HepG2 (cell line): ENCODE results near the gene MPO. TPM values are rescaled to one million over a fixed set of nuclear protein-coding genes. Genes with fewer than 3 reads are reported as not detected.

Source experiments
- ATAC-seq: fragments of 200-7000 bp; cut with Tn5 transposase; 3 replicates; pipeline ENCODE4 v1.9.1; 2020; ENCODE audit warnings: mild to moderate bottlenecking, moderate library complexity
- BruUV-seq: library from RNA; stranded (reverse); fragments of 400-500 nt; replicated peaks from 2 replicates; lab custom pipeline; 2021; lab: Mats Ljungman, UMichigan
- CTCF ChIA-PET: fragments of 300-600 bp; formaldehyde crosslinking; extraction: SDS; loops from one replicate; lab custom pipeline; 2021; ENCODE audit warnings: low total read pairs, inconsistent platforms, low intra/inter-chr PET ratio; lab: Yijun Ruan, JAX
- POLR2A ChIA-PET: fragments of 350-600 bp; sonication (Branson Sonifier 250); formaldehyde crosslinking; loops from one replicate; lab custom pipeline; 2020; ENCODE audit warnings: antibody characterized with exemption, inconsistent platforms; lab: Yijun Ruan, JAX
- DNase-seq: peaks from one replicate; pipeline ENCODE4 v3.0.0-alpha.2; 2015; ENCODE audit warnings: low spot score
- FAIRE-seq: peaks from 3 replicates; lab custom pipeline; 2011; peaks lifted over from hg19 to GRCh38; lab: Jason Lieb, UNC
- H2AFZ ChIP-seq: one replicate; pipeline ENCODE4 v1.6.1; 2011; ENCODE audit warnings: low read length, inconsistent platforms
- H3K27ac ChIP-seq: fragments of 300-600 bp; 3 replicates; pipeline ENCODE4 v1.8.0; 2011; ENCODE audit warnings: mixed run types, mild to moderate bottlenecking, mixed read lengths, low read length, inconsistent platforms; ENCODE audit not compliant: insufficient read depth; ENCODE audit errors: extremely low read length
- H3K27me3 ChIP-seq, 2 experiments: fragments of 200-600 bp in 1 of 2; 2 replicates in 1 of 2; 3 replicates in 1 of 2; pipeline versions ENCODE4 v1.6.0 to v1.8.0; 2011; ENCODE audit warnings: low read length in 2 of 2, mild to moderate bottlenecking in 2 of 2, moderate library complexity in 2 of 2, inconsistent platforms in 1 of 2; ENCODE audit not compliant: insufficient read depth in 2 of 2, control insufficient read depth in 1 of 2
- H3K36me3 ChIP-seq, 2 experiments: fragments of 200-600 bp in 1 of 2; replicated peaks in 1 of 2; 2 replicates in 1 of 2; 3 replicates in 1 of 2; pipeline versions ENCODE4 v1.5.1 to v1.8.0; 2011; ENCODE audit warnings: low read length in 2 of 2, inconsistent platforms in 1 of 2; ENCODE audit not compliant: insufficient read depth in 2 of 2, control insufficient read depth in 1 of 2
- H3K4me1 ChIP-seq: 2 replicates; pipeline ENCODE4 v1.5.1; 2012; ENCODE audit warnings: low read length, inconsistent platforms; ENCODE audit not compliant: insufficient read depth
- H3K4me2 ChIP-seq: 2 replicates; pipeline ENCODE4 v1.6.0; 2011; ENCODE audit warnings: low read depth, low read length, inconsistent platforms
- H3K4me3 ChIP-seq, 3 experiments: fragments of 200-600 bp in 1 of 3; sonication (generic), shearing (Covaris generic) in 1 of 3; replicated peaks in 1 of 3; 2 replicates each; pipeline ENCODE4 v1.5.1; 2011 to 2016; ENCODE audit warnings: low read length in 3 of 3, inconsistent platforms in 2 of 3, low read depth in 2 of 3, mild to moderate bottlenecking in 2 of 3, control low read depth in 1 of 3, mixed read lengths in 1 of 3; ENCODE audit not compliant: insufficient read depth in 1 of 3
- H3K79me2 ChIP-seq: one replicate; pipeline ENCODE4 v1.6.1; 2011; ENCODE audit warnings: low read length, inconsistent platforms; ENCODE audit not compliant: insufficient read depth
- H3K9ac ChIP-seq: 2 replicates; pipeline ENCODE4 v1.6.0; 2011; ENCODE audit warnings: mild to moderate bottlenecking, low read depth, low read length, inconsistent platforms; ENCODE audit not compliant: insufficient read depth
- H3K9me3 ChIP-seq: 2 replicates; pipeline ENCODE4 v1.5.1; 2012; ENCODE audit warnings: mild to moderate bottlenecking, low read length
- H4K20me1 ChIP-seq: 2 replicates; pipeline ENCODE4 v1.6.0; 2011; ENCODE audit warnings: inconsistent platforms, mild to moderate bottlenecking, low read length, moderate library complexity; ENCODE audit not compliant: insufficient read depth
- FOXJ3 ChIP-seq: sonication (generic); formaldehyde crosslinking; IDR thresholded peaks from 2 replicates; pipeline ENCODE4 v1.4.0; 2020; ENCODE audit warnings: missing genetic modification reagents, mild to moderate bottlenecking, borderline replicate concordance
- NCOA1 ChIP-seq: sonication (generic); formaldehyde crosslinking; IDR thresholded peaks from 2 replicates; pipeline ENCODE4 v1.9.0; 2021; ENCODE audit warnings: missing genetic modification reagents
- ONECUT2 ChIP-seq: sonication (generic); formaldehyde crosslinking; IDR thresholded peaks from 2 replicates; pipeline ENCODE4 v1.4.0; 2020; ENCODE audit warnings: missing genetic modification reagents
- REST ChIP-seq, 2 experiments: IDR thresholded peaks; 2 replicates each; pipeline ENCODE4 v1.6.1; 2011 to 2012; ENCODE audit warnings: low read length in 2 of 2, borderline replicate concordance in 1 of 2, low read depth in 1 of 2, mild to moderate bottlenecking in 1 of 2, moderate library complexity in 1 of 2
- ZBTB26 ChIP-seq: IDR thresholded peaks from 2 replicates; pipeline ENCODE4 v1.6.1; 2016; ENCODE audit warnings: missing compliant biosample characterization, missing genetic modification reagents, borderline replicate concordance
- ZNF235 ChIP-seq: sonication (generic); formaldehyde crosslinking; IDR thresholded peaks from 2 replicates; pipeline ENCODE4 v1.8.1; 2023; ENCODE audit warnings: mild to moderate bottlenecking, missing genetic modification reagents, borderline replicate concordance
- ZNF770 ChIP-seq: sonication (generic); formaldehyde crosslinking; IDR thresholded peaks from 2 replicates; pipeline ENCODE4 v1.5.0; 2020; ENCODE audit warnings: mild to moderate bottlenecking, missing genetic modification reagents
- WGBS: methylation state at CpG from one replicate; pipeline ENCODE4 v1.1.6; 2017; ENCODE audit warnings: low lambda C conversion rate; 5-methylcytosine and 5-hydroxymethylcytosine counted together
- in situ Hi-C: cut with HindIII; loops from 2 replicates; pipeline ENCODE4 v1.10.0; 2017; ENCODE audit warnings: low pct_unique_long_range_greater_than_20kb; ENCODE audit not compliant: extremely low pct_ligation_motif_present
- intact Hi-C: fragments of 100-400 bp; cut with micrococcal nuclease; formaldehyde crosslinking; loops from one replicate; pipeline ENCODE4 v1.10.0; 2022; ENCODE audit not compliant: unreplicated experiment
- polyA plus RNA-seq, 8 experiments: library from polyadenylated mRNA; depleted of rRNA in 3 of 8; stranded (reverse) in 7 of 8; unstranded in 1 of 8; fragments of >200 nt; fragmentation: Illumina TruSeq in 4 of 8; extraction: Trizol in 4 of 8; gene quantifications; 2 replicates each; pipeline versions ENCODE4 v1.2.1 to v1.2.3, GENCODE V29; 2011 to 2016; ENCODE audit warnings: low read depth in 4 of 8, missing spikeins in 1 of 8, mixed read lengths in 1 of 8; ENCODE audit not compliant: insufficient read depth in 1 of 8
- total RNA-seq, 5 experiments: library from RNA; depleted of rRNA; stranded (reverse); fragments of >200 nt; fragmentation: Illumina TruSeq; extraction: Trizol; gene quantifications; 2 replicates each; pipeline ENCODE4 v1.2.3, GENCODE V29; 2016; ENCODE audit warnings: low read depth in 1 of 5

Gene MPO
- total and polyA plus RNA-seq, 2 of the 13 experiments (the other 11 are each of a cell fraction or from before 2014, with no cell fraction given): not detected

- ATAC-seq: peak; percentile 7; the same call in 2 of the 3 replicates
- no TSS peak for BruUV-seq
- H3K4me2 ChIP-seq: no peak overlapping the region
- no peaks in the 10 kb centered on the region for H3K9me3 ChIP-seq
- no peak overlapping the region for H3K9ac ChIP-seq
- no peaks in the 10 kb centered on the region for H3K79me2 ChIP-seq
- no peak overlapping the region for H2AFZ ChIP-seq
- 62% methylated on average over 9 of the region's 11 CpGs for WGBS
- no peaks in the 10 kb centered on the region for H3K36me3 ChIP-seq
- ChIA-PET CTCF (no interaction called here), POLR2A (interaction anchor here (1.1 to 1.6 kb wide), 4 partner anchors 11 to 91 kb away, joined by 3 to 4 read pairs (median 3); partner anchors contain the start of gene RNF43)
- peaks cover 36% of the 10 kb centered on the region for H3K4me1 ChIP-seq
- H3K27ac ChIP-seq: no peak overlapping the region
- in situ Hi-C loops: no loop called here
- H3K4me3 ChIP-seq: no peak overlapping the region
- intact Hi-C loops: no loop called here
- TF ChIP-seq ZNF770 (CRISPR knock-in tag) (peak; percentile 52; the same call in 1 of the 2 replicates), ZBTB26 (CRISPR knock-in tag) (peak; percentile 78), REST (IDR thresholded peaks at IDR 0.05; ENCODE audit: borderline replicate concordance in 1 of 2, low read depth in 1 of 2, low read length in 2 of 2) (peak in 1 of 2 experiments; percentile 36; a peak in 1 of 4 replicates), ONECUT2 (CRISPR knock-in tag) (no peak), ZNF235 (CRISPR knock-in tag) (no peak), FOXJ3 (CRISPR knock-in tag) (no peak), NCOA1 (CRISPR knock-in tag) (no peak)
- no peak for FAIRE-seq
- H3K27me3 ChIP-seq: peaks cover 28 to 79% of the 10 kb centered on the region in 2 experiments
- no peak for DNase-seq
- no peaks in the 10 kb centered on the region for H4K20me1 ChIP-seq
Measured at GRCh38 chr17:58325976-58326468, 45.3 kb upstream of the MPO start.
